ENCODE data around the gene ARL15.
A peak's percentile ranks its signal among the peaks of the same experiment; 100 is the strongest.
"Not testable (repeated sequence)": the region's sequence is repeated elsewhere in the genome, so short reads cannot be mapped to it uniquely, and the experiment has no call there.

Gene ARL15

DNA sequence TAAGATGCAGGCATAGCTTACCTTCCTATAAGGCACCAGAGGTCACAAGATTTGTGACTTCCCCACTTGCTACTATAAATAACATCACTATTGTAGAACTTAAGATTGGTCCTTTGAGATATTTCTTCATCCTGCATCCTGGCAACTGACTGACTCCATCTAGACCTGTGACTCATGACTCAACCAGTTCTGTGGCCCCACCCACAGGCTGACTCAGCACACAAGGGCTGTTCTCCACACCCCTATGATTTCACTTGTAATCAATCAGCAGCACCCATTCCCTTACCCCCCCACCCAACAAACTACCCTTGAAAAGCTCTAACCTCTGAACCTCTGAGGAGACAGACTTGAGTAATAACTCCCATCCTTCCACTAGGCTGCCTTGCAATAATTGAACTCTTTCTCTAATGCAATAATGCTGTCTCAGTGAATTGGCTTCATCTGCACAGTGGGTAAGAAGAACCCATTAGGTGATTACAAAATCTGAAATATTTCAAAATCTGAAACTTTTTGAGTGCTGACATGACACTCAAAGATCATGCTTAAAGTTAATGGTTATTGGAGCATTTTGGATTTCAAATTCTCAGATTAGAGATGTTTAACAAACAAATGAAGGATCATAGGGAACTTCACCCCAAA, 296.7 kb downstream of the ARL15 start:
- peak; percentile 87 for DNase-seq

DNA sequence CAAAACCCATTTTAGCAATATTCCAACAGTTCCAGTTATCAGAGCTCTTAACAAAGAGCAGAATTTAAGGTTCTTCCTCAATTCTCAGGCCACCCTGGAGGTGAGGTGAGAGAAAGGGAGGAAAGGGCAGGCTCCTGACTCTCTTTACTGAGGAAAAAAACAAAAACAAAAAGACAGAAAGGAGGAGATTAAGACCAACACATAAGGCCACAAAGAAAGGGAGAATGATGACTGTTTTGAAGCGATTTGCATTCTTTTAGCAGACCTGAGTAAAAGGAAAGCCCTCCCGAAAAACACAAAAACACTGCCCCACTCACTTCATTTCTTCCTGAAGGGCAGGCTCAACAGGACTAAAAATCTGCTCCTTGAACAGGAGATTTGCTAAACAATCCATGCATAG, 300.5 kb downstream of the ARL15 start:
- no peak for DNase-seq

GRCh38 chr5:54009357-54009756, 301.0 kb downstream of the ARL15 start:
- no peak for DNase-seq

DNA sequence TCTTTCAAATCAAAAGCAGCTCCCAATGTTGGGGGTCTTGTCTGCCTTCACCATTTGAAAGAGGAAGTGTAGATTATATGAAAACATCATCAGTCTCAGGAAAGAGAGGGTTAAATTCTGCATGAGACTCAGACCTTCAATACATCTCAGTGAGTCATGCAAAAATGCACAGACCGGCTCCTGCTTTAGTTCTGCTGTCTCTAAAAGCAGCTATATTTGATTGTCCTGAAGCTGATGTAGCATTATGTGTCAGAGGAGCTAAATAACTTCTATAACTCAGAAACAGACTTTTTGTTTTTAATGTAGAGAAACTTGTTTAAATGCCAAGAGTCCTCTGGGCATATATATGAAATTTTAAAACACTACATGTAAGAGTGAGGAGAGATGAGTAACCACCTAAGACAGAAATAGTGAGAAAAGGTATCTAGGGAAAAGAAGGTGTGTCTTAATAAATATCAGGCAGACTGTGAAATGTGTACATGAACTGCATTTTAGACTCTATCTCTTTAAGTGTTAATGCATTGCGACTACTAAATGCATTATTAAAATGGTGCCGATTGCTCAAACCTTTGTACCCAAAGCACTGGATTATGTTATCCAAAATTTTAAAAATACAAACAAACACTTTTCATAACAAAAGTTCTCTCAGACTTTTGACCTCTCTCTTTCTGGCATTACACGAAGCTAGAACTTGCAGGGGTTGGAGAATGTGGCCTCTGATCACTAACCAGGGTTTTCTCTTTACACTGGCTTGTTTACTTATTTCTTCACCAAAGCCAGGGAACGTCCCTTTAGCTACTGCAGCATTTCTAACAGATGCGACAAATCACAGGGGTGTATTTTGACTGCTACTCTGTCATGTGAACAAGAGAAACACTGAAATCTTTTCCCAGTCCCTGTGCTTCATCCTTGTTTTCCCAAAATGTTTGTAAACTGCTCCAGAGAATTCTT, 302.3 kb downstream of the ARL15 start:
- no peak for DNase-seq

- no peak for DNase-seq
Measured at GRCh38 chr5:54004697-54005096, 305.7 kb downstream of the ARL15 start.

DNA sequence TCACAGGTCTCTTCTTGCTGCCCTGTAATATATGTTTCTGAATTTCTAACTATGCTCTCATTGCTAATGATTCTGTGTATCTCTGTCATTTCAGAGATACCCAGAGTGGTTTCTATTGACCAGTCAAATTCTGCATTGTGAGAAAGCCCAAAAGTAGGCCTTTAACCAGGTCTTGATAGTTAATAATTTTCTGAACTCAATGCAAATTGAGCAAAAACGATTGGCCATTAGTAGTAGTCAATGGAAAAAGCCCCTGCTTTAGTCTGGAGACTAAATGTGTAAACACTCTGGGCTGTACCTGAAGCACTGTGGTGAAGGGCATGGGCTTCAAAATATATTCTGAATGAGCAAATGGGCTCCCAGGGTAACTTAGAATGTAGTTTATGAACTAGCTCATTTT, 307.6 kb downstream of the ARL15 start:
- DNase-seq: no peak

GRCh38 chr5:54001976-54002775, 308.2 kb downstream of the ARL15 start:
- DNase-seq: no peak

- no peak for DNase-seq
Measured at GRCh38 chr5:54000011-54000410, 310.4 kb downstream of the ARL15 start.

DNA sequence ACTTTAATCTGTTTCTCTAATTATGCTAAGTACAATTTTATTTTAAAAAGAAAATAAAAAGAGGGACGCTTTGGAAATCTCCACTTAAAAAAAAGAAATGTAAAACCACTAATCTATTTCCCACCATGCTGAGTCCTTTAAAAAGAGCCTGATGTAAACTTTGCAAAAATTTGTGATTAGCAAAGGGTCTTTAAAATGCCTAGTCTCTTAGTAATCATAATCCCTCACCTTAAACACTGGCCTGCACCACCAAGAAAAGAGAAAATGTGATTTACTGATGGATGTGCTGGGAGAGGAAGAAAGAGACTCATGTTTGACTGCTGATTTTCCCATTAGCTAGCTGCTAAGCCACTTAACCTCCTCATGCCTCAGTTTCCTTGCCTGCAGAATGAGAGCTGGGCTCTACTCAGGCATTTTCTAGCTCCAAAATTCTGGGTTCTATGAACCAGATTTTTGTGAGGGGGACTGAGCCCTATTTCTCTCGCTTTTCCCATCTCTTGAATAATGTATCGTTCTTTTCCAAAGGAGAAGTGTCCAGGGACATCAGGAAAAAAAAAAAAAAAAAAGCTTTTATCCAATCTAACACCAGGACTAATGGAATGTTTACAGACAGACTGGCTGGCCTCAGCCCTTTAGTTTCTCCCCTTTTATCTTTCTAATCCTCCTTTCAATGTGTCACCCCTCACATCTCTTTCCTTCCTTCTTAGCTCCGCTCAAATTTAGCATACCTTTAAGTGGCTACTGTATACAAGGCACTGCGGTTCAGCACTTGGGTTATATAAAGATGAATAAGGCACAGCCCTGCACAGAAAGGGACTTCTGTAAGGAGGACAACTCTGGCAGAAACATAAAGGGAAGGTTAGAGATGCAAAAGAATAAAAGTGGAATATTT, 312.4 kb downstream of the ARL15 start:
- DNase-seq: no peak

GRCh38 chr5:53996008-53996407, 314.4 kb downstream of the ARL15 start:
- no peak for DNase-seq

DNA sequence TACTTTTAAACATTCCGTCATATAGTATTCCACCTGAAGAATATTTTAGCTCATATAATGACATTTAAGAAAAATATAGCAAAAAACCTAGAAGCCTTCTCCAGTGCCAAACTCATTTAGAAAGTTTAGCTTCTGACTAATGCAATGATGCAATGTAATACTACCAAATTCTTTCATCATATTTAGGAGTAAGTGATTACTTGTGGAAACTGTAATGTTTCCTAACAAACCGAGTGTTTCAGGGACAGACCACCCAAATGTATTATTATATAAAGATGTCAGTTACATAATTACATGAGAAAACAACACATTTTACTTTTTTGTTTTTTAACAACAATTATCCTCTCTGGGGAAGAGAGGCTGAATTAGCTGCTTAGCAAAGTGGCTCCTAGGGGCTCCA, 316.2 kb downstream of the ARL15 start:
- DNase-seq: no peak

- no peak for DNase-seq
Measured at GRCh38 chr5:53991942-53992341, 318.4 kb downstream of the ARL15 start.

DNA sequence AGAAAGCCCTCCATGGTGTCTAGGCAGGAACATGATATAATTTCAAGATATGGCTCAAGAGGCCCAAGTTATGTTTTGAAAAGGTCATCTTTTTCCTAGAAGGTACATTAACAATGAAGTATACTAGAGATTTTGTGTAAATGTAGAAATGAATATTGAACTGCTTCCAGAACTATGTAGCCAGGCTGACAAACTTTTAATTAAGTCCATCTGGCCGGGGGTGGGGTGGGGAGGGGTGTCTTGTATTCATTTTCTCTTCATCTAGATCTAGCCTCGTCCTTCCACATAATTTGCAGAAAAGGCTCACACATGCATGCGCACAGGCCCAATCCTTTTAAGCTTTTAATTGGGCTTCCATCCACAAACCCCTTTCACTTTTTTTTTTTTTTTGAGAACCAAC, 323.3 kb downstream of the ARL15 start:
- no peak for DNase-seq

- no peak for DNase-seq
Measured at GRCh38 chr5:53985796-53986195, 324.6 kb downstream of the ARL15 start.

DNA sequence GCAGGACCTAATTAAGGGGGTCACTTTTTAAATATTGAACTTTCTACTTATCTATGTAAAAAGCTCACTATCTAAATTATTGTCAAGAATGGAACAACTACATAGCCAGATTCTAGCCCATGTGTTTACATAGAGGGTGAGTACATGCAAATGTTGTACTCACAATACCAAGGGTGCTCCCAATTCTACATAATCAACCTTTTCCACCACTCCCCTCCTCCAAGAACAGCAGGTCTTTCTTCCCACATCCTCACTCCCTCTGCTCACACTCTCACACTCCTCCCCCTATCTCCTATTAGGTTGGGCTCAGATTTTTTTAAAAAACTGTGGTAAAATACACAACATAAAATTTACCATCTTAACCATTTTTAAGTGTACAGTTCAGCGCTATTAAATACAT, 325.4 kb downstream of the ARL15 start:
- DNase-seq: no peak

GRCh38 chr5:53983568-53984460, 326.6 kb downstream of the ARL15 start:
- no peak for DNase-seq

DNA sequence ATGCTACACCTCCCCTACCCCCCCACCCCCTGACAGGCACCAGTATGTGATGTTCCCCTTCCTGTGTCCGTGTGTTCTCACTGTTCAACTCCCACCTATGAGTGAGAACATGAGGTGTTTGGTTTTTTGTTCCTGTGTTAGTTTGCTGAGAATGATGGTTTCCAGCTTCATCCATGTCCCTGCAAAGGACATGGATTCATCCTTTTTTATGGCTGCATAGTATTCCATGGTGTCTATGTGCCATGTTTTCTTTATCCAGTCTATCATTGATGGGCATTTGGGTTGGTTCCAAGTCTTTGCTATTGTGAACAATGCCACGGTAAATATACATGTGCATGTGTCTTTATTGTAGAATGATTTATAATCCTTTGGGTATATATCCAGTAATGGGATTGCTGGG, 328.1 kb downstream of the ARL15 start:
- not testable (repeated sequence) for DNase-seq

GRCh38 chr5:53980061-53980460, 330.3 kb downstream of the ARL15 start:
- DNase-seq: no peak

- DNase-seq: no peak
Measured at GRCh38 chr5:53974021-53974420, 336.4 kb downstream of the ARL15 start.

GRCh38 chr5:53972314-53972713, 338.1 kb downstream of the ARL15 start:
- DNase-seq: no peak

- no peak for DNase-seq
Measured at GRCh38 chr5:53971551-53971950, 338.8 kb downstream of the ARL15 start.
